ENCODE data around the gene CFAP73.
"Not testable (repeated sequence)": the region's sequence is repeated elsewhere in the genome, so short reads cannot be mapped to it uniquely, and the experiment has no call there.

CFAP73 gene

GRCh38 chr12:113149361-113150150 lies at the start of gene CFAP73:
CFAP73 (plus strand) TSS chr12:113149724; CDS start chr12:113149858, 134 bp downstream.
- DNase-seq = no peak

- no peak for DNase-seq
Observed at GRCh38 chr12:113099764-113100163, 49.8 kb upstream of the CFAP73 start.

- DNase-seq = no peak
Observed at GRCh38 chr12:113101751-113102150, 47.8 kb upstream of the CFAP73 start.

- no peak for DNase-seq
Observed at GRCh38 chr12:113102811-113103210, 46.7 kb upstream of the CFAP73 start.

- DNase-seq = peak; percentile 75
Observed at GRCh38 chr12:113103756-113104450, 45.6 kb upstream of the CFAP73 start.

DNA sequence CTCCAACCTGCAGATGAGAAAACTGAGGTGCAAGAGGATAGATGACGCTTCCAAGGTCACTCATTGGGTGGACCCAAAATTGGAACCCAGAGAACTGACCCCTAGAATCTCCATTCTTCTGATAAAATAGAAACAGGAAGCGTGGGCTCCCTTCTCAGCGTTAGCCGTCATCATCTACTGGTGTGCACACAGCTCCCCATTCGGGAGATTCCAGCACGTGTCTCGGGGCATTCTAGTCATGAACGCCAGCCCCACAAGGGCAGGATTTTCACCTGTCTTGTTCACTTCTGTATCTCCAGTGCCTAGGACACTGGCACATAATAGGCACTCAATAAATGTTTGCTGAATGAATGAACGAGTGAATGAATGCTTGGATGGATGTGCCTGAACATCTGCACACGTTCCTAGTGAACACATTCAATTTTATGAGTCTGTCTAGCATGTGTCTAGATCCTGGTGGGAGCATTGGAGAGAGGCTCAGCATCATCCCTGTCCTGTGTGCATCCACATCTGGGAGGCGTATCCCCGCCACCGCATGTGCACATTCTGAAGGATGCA lies 44.5 kb upstream of the CFAP73 start:
- DNase-seq = no peak

- DNase-seq = no peak
Observed at GRCh38 chr12:113105606-113106271, 43.8 kb upstream of the CFAP73 start.

- DNase-seq = no peak
Observed at GRCh38 chr12:113106361-113106760, 43.2 kb upstream of the CFAP73 start.

DNA sequence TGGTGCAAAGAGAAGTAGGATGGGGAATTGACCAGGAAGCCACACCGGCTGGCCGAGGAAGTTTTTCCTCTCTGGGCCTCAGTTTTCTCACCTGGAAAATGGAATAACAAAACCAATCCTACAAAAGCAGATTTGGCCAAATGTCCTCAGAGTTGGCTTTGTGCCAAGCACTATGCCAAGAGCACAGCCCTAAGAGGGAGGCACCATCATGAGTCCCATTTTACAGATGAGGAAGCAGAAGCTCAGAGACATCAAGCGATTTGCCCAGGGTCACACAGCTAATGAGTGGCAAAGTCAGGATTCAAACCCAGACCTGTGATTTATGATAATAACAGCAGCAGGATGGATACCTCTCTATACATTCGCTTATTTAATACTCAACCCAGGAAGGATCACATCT lies 41.2 kb upstream of the CFAP73 start:
- no peak for DNase-seq

DNA sequence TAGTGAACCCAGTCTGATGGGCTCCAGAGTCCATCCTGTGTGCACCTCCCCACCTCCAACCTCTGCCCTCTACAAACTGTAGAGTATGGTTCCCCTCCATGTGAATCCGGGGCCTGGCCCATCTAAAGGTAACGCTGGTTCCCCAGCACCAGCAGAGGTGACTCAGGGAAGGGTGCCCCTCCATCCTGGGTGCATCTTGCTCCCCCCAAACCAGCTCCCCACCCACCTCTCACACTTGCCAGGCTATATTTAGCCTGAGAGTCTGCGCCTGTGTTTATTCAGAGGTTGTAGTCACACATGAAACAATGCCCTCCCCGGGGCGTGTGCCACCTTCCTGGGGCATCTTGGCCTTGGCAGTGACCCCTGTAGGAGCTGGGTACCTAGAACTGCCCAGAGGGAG lies 40.2 kb upstream of the CFAP73 start:
- no peak for DNase-seq

GRCh38 chr12:113109872-113110599 lies 39.5 kb upstream of the CFAP73 start:
- DNase-seq = no peak

GRCh38 chr12:113111247-113111646 lies 38.3 kb upstream of the CFAP73 start:
- no peak for DNase-seq

DNA sequence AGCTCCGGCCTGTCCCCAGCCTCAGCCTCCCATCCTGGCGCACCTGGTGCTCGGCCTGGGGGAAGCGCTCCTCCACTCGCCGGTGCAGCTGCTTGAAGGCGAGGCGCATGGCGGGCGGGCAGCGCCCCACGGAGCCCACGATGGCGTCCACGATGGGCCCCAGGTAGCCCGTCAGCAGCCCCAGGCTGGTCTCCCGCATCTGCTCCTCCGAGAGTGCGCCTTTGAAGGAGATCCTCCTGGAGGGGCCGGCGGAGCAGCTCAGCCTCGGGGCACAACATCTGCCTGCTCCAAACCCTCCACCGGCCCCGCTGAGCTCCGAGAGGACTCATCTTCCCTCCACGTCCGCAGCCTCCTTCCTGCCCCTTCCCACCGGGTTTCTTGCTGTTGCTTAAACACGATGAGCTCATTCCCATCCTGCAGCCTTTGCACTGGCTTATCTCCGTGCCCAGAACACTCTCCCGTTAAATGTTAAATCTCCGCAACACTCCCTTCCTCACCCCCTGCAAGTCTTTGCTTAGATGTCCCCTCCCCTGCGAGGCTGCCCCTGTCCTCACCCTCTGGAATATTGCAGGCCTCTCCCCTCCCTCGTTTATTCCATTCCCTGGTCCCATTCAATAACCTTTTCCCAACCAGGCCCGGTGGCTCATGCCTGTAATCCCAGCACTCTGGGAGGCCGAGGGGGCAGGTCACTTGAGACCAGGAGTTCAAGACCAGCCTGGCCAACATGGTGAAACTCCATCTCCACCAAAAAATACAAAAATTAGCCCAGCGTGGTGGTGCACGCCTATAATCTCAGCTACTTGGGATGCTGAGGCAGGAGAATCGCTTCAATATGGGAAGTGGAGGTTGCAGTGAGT lies 37.3 kb upstream of the CFAP73 start:
- no peak for DNase-seq

DNA sequence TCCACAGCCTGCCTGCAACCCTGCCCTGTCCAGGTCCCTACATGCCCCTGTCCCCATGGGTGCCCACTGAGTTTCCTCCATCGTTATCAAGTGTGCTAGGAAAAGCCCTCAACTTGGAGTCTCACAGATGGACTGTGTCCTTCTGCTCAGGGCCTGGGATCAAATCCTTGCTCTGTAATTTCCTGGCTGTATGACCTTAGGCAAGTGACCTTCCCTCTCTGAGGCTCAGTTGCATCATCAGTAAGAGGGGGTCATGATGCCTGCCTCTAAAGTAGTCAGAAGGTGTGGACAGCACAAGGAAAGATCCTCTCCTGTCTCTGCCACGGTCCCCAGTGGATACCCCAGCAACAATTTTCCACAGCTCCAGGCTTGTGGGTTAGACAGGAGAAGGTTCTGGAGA lies 36.1 kb upstream of the CFAP73 start:
- DNase-seq = no peak

GRCh38 chr12:113114447-113115178 lies 34.9 kb upstream of the CFAP73 start:
- no peak for DNase-seq

GRCh38 chr12:113115455-113116126 lies 33.9 kb upstream of the CFAP73 start:
- no peak for DNase-seq

DNA sequence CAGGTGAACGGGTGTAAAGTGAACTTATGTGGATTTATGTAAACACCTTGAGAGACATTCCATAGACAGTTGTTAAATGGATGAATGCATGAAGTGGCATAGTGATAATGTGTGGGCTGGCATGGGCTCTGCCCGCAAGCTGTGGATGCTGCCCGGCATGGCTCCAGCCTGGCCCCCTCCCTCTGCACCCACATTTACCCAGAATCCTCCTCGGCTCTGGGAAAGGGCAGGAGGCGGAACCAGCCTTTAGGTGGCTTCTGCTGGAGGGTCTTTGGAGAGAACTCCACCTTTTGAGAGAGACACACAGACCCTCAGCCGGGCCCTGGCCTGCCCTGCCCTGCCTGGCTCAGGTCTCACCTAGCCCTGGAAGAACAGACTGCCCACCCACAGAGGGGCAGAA lies 32.6 kb upstream of the CFAP73 start:
- no peak for DNase-seq

DNA sequence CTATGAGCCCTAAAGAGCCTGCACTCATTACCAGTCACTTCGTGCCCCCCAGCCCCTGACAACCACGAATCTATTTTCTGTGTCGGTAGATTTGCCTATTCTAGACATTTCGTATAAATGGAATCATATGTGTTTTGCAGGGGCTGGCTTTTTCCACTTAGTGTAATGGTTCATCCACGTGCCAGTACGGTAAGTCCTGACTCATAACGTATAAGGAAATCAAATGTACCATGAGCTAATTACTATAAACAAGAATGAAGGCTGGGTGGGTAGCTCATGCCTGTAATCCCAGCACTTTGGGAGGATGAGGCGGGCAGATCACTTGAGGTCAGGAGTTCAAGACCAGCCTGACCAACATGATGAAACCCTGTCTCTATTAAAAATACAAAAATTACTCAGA lies 31.8 kb upstream of the CFAP73 start:
- not testable (repeated sequence) for DNase-seq

GRCh38 chr12:113118142-113118541 lies 31.4 kb upstream of the CFAP73 start:
- no peak for DNase-seq

- no peak for DNase-seq
Observed at GRCh38 chr12:113119980-113120669, 29.4 kb upstream of the CFAP73 start.
